ENCODE data around the gene GLG1. TPM values are rescaled to one million over a fixed set of nuclear protein-coding genes. Genes with fewer than 3 reads are reported as not detected.

GLG1 gene
- total RNA-seq, 1 experiment from 2014 or later, result 99.1 TPM

DNA sequence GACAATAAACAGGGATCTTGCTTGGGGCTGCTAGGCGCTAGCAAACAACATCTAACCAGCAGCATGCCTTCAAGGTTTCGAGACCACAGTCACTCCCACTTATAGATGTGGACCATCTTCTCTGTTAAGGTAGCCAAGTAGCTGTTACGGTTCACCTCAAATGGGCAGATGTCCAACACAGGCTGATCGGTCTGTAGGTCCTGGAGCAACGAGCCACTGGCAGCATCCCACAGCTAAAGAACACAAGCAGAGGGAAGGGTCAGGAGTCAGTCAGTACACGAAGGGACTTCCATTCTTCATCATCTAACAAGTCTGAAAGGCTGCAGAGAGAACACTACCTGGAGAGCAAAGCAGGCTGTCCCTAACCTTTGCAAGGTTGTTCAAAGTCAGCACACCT, 16.9 kb upstream of the GLG1 start:
- CTCF ChIA-PET, result interaction anchor here (0.7 to 5.1 kb wide), 6 partner anchors 9 to 314 kb away, joined by 3 to 31 read pairs (median 4); no protein-coding TSS in a partner anchor

DNA sequence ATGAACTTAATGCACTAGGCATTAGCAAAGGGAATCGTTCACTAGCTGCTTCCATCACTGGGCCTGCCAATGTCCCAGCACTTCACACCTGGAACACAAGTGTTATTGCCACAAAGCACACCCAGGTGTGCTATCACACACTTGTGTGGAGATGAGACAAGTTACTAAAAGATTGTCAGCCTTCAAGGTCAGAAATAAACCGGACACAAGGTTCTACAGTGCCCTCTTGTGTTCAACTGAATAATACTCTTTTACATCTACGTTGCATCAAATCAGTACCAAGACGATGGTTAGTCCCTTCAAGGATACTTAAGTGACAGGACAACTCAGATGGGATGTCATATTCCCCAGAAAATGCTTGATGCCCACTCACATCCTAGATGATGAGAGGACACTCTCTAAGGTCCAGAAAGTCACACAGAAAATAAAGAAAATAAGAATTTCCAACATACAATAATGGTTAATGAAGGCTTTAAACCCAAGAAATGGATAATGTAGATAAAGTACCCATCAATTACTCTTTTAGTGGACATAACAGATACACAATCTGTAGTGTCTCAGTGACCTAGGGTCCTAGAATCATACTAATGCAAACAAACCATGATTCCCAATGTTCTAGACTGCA, 16.4 kb upstream of the GLG1 start:
- no peaks in the 10 kb centered on the region for H3K27me3 Mint-ChIP-seq (ENCODE audit: insufficient read depth, unreplicated experiment)
- intact Hi-C loops (cut with micrococcal nuclease), result loop anchor here (1.0 to 5.0 kb wide), 2 partner anchors 176 to 313 kb away; no protein-coding TSS in a partner anchor
- DNase-seq (ENCODE audit: unreplicated experiment), result peak; percentile 60
- no peak overlapping the region for H3K27ac Mint-ChIP-seq (ENCODE audit: low read depth, unreplicated experiment)
- POLR2A ChIA-PET, result interaction anchor here (1.6 kb wide), 1 partner anchor 17 kb away, joined by 5 read pairs; the partner anchor contains the start of gene GLG1
- H3K36me3 Mint-ChIP-seq (ENCODE audit: insufficient read depth, unreplicated experiment), result peaks cover 81% of the 10 kb centered on the region
- H3K4me1 Mint-ChIP-seq (ENCODE audit: insufficient read depth, unreplicated experiment), result peaks cover 4% of the 10 kb centered on the region
- no peaks in the 10 kb centered on the region for H3K9me3 Mint-ChIP-seq (ENCODE audit: unreplicated experiment)
- CTCF ChIA-PET, result interaction anchor here (0.6 to 5.1 kb wide), 27 partner anchors 9 to 325 kb away, joined by 3 to 31 read pairs (median 4); partner anchors contain the start of gene RFWD3
- TF ChIP-seq, protein P1, sequence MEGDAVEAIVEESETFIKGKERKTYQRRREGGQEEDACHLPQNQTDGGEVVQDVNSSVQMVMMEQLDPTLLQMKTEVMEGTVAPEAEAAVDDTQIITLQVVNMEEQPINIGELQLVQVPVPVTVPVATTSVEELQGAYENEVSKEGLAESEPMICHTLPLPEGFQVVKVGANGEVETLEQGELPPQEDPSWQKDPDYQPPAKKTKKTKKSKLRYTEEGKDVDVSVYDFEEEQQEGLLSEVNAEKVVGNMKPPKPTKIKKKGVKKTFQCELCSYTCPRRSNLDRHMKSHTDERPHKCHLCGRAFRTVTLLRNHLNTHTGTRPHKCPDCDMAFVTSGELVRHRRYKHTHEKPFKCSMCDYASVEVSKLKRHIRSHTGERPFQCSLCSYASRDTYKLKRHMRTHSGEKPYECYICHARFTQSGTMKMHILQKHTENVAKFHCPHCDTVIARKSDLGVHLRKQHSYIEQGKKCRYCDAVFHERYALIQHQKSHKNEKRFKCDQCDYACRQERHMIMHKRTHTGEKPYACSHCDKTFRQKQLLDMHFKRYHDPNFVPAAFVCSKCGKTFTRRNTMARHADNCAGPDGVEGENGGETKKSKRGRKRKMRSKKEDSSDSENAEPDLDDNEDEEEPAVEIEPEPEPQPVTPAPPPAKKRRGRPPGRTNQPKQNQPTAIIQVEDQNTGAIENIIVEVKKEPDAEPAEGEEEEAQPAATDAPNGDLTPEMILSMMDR (IDR thresholded peaks at IDR 0.05; ENCODE audit: unreplicated experiment), result peak; percentile 65
- H3K4me3 Mint-ChIP-seq (ENCODE audit: unreplicated experiment), result no peak overlapping the region
- no TSS peak for BruUV-seq (replicated peaks)

More for the DNA sequence above, 16.9 kb upstream of the GLG1 start:
- peaks cover 4% of the 10 kb centered on the region for H3K4me1 Mint-ChIP-seq (ENCODE audit: insufficient read depth, unreplicated experiment)
- H3K27me3 Mint-ChIP-seq (ENCODE audit: insufficient read depth, unreplicated experiment), result no peaks in the 10 kb centered on the region
- TF ChIP-seq, protein P1 (IDR thresholded peaks at IDR 0.05; ENCODE audit: unreplicated experiment), result no peak
- H3K9me3 Mint-ChIP-seq (ENCODE audit: unreplicated experiment), result no peaks in the 10 kb centered on the region
- DNase-seq (ENCODE audit: unreplicated experiment), result no peak
- intact Hi-C loops (cut with micrococcal nuclease), result loop anchor here (1.0 to 5.0 kb wide), 2 partner anchors 177 to 314 kb away; no protein-coding TSS in a partner anchor
- peaks cover 86% of the 10 kb centered on the region for H3K36me3 Mint-ChIP-seq (ENCODE audit: insufficient read depth, unreplicated experiment)
- no peak overlapping the region for H3K27ac Mint-ChIP-seq (ENCODE audit: low read depth, unreplicated experiment)
- POLR2A ChIA-PET, result no interaction called here
- BruUV-seq (replicated peaks), result no TSS peak
- H3K4me3 Mint-ChIP-seq (ENCODE audit: unreplicated experiment), result no peak overlapping the region

DNA sequence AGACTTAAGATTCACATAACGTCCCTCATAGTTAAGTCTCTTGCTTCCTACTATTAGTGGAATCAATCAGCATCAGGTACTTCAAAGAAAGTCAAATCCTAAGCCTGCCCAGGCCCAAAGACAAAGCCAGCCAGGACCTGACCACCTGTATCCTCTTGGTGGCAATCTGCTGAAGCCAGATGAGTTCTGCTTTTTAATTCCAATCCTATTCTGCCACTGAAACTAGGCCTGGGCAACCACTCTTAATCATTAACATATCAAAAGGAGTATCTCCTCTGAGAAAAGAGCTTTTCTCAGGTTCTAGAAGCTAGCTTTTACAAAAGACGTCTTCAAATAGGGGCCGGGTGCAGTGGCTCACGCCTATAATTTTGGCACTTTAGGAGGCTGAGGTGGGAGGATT, 15.1 kb upstream of the GLG1 start:
- intact Hi-C loops (cut with micrococcal nuclease), result loop anchor here (5.0 kb wide), 1 partner anchor 175 kb away; no protein-coding TSS in a partner anchor
- Mint-ChIP-seq H3K27ac (ENCODE audit: low read depth, unreplicated experiment) (no peak overlapping the region), H3K36me3 (ENCODE audit: insufficient read depth, unreplicated experiment) (peaks cover 71% of the 10 kb centered on the region), H3K4me1 (ENCODE audit: insufficient read depth, unreplicated experiment) (no peaks in the 10 kb centered on the region), H3K4me3 (ENCODE audit: unreplicated experiment) (no peak overlapping the region), H3K9me3 (ENCODE audit: unreplicated experiment) (no peaks in the 10 kb centered on the region), H3K27me3 (ENCODE audit: insufficient read depth, unreplicated experiment) (no peaks in the 10 kb centered on the region)
- ChIA-PET CTCF (interaction anchor here (0.6 to 5.1 kb wide), 21 partner anchors 10 to 1501 kb away, joined by 3 to 31 read pairs (median 5); partner anchors contain the start of gene RFWD3), POLR2A (interaction anchor here (0.8 to 1.6 kb wide), 3 partner anchors 10 to 160 kb away, joined by 3 to 5 read pairs (median 3); partner anchors contain the start of gene GLG1)
- no TSS peak for BruUV-seq (replicated peaks)
- TF ChIP-seq, protein P1 (IDR thresholded peaks at IDR 0.05; ENCODE audit: unreplicated experiment), result no peak
- DNase-seq (ENCODE audit: unreplicated experiment), result no peak

- Mint-ChIP-seq H3K27me3 (ENCODE audit: insufficient read depth, unreplicated experiment) (no peaks in the 10 kb centered on the region), H3K9me3 (ENCODE audit: unreplicated experiment) (no peaks in the 10 kb centered on the region), H3K4me3 (ENCODE audit: unreplicated experiment) (no peak overlapping the region), H3K27ac (ENCODE audit: low read depth, unreplicated experiment) (no peak overlapping the region), H3K36me3 (ENCODE audit: insufficient read depth, unreplicated experiment) (peaks cover 27% of the 10 kb centered on the region), H3K4me1 (ENCODE audit: insufficient read depth, unreplicated experiment) (no peaks in the 10 kb centered on the region)
- ChIA-PET CTCF (interaction anchor here (0.5 to 1.3 kb wide), 4 partner anchors 35 to 322 kb away, joined by 4 read pairs; no protein-coding TSS in a partner anchor), POLR2A (interaction anchor here (0.5 to 2.1 kb wide), 2 partner anchors 10 to 16 kb away, joined by 3 to 8 read pairs; partner anchors contain the start of gene GLG1)
- DNase-seq (ENCODE audit: unreplicated experiment), result no peak
- intact Hi-C loops (cut with micrococcal nuclease), result no loop called here
- BruUV-seq (replicated peaks), result no TSS peak
- TF ChIP-seq, protein P1 (IDR thresholded peaks at IDR 0.05; ENCODE audit: unreplicated experiment), result no peak
Observed at GRCh38 chr16:74617206-74617788, 10.4 kb upstream of the GLG1 start.

All from MCF 10A (cell line).